Left lung (tissue), 10 donors: ENCODE data around the gene BBOX1. TPM values are rescaled to one million over a fixed set of nuclear protein-coding genes. Genes with fewer than 3 reads are reported as not detected.

ENCODE experiments used
- ATAC-seq: fragments of 200-7000 bp; cut with Tn5 transposase; one replicate; pipeline ENCODE4 v1.9.1; 2020; ENCODE audit warnings: moderate library complexity
- DNase-seq, 4 donors: peaks; one replicate each; pipeline ENCODE4 v3.0.0-alpha.2; 2013 to 2020
- H3K27ac ChIP-seq, 2 donors: fragments of 200-600 bp; sonication (generic) in 1 of 2; one replicate each; pipeline versions ENCODE4 v1.5.0 to v1.8.0; 2020 to 2021
- H3K27me3 ChIP-seq, 2 donors: fragments of 200-600 bp; sonication (generic) in 1 of 2; one replicate each; pipeline versions ENCODE4 v1.5.0 to v1.8.0; 2020 to 2021
- H3K36me3 ChIP-seq, 2 donors: fragments of 200-600 bp; sonication (generic) in 1 of 2; one replicate each; pipeline versions ENCODE4 v1.5.0 to v1.8.0; 2020 to 2021
- H3K4me1 ChIP-seq, 2 donors: fragments of 200-600 bp; one replicate each; pipeline ENCODE4 v1.8.0; 2021
- H3K4me3 ChIP-seq, 2 donors: fragments of 200-600 bp; sonication (generic) in 1 of 2; one replicate each; pipeline versions ENCODE4 v1.5.0 to v1.8.0; 2020 to 2021; ENCODE audit warnings: mild to moderate bottlenecking in 1 of 2
- H3K9me3 ChIP-seq, 2 donors: fragments of 200-600 bp; sonication (generic) in 1 of 2; one replicate each; pipeline versions ENCODE4 v1.5.0 to v1.8.0; 2020 to 2021
- CTCF ChIP-seq, 2 donors: fragments of 200-600 bp; sonication (generic) in 1 of 2; IDR thresholded peaks; one replicate each; pipeline versions ENCODE4 v1.5.0 to v1.8.0; 2021; ENCODE audit warnings: antibody characterized with exemption in 2 of 2
- intact Hi-C, 2 donors: fragments of 100-400 bp; cut with DNase I; formaldehyde crosslinking; loops; one replicate each; pipeline versions ENCODE4 v1.11.2 to v1.14.2; 2022
- polyA plus RNA-seq, 6 donors: library from polyadenylated mRNA; unstranded; fragments of 120-200 nt; gene quantifications; one replicate each; pipeline ENCODE4 v1.2.1, GENCODE V29; 2013; ENCODE audit not compliant: insufficient read length in 6 of 6
- total RNA-seq, 2 donors: library from RNA; stranded (reverse); fragmentation: NEBNext Ultra II Directional; extraction: Animal tissue kit (Norgen Biotek cat#: 25700); gene quantifications; one replicate each; pipeline ENCODE4 v1.2.1, GENCODE V29; 2021
- donor health status: DM: no; HTN: yes; CAD: no.
- donor health status: DM: no; HTN: no; CAD: no.

Gene BBOX1
- total and polyA plus RNA-seq, 8 donors: 0.11 to 0.64 (median 0.36) TPM; not detected in 2

- TF ChIP-seq CTCF (IDR thresholded peaks at IDR 0.05): no peak
- Histone ChIP-seq H3K4me3 (no peak overlapping the region), H3K27me3 (no peaks in the 10 kb centered on the region), H3K36me3 (no peaks in the 10 kb centered on the region), H3K4me1 (no peaks in the 10 kb centered on the region), H3K9me3 (no peaks in the 10 kb centered on the region), H3K27ac (no peak overlapping the region)
- no peak for ATAC-seq
- no peak for DNase-seq
- intact Hi-C loops: no loop called here
These were observed 78.8 kb downstream of the BBOX1 start for GRCh38 chr11:27119396-27119795.

- no peak for TF ChIP-seq CTCF (IDR thresholded peaks at IDR 0.05)
- ATAC-seq (no peak), DNase-seq (no peak)
- no peaks in the 10 kb centered on the region for H3K4me1 ChIP-seq
- no peaks in the 10 kb centered on the region for H3K9me3 ChIP-seq
- intact Hi-C loops: no loop called here
- no peak overlapping the region for H3K4me3 ChIP-seq
- H3K36me3 ChIP-seq: no peaks in the 10 kb centered on the region
- no peak overlapping the region for H3K27ac ChIP-seq
- H3K27me3 ChIP-seq: no peaks in the 10 kb centered on the region
These were observed 79.6 kb downstream of the BBOX1 start for GRCh38 chr11:27120211-27120610.

GRCh38 chr11:27122001-27122400 is 81.4 kb downstream of the BBOX1 start:
- intact Hi-C loops: no loop called here
- DNase-seq (no peak), ATAC-seq (no peak)
- no peak overlapping the region for H3K4me3 ChIP-seq
- no peaks in the 10 kb centered on the region for H3K27me3 ChIP-seq
- no peaks in the 10 kb centered on the region for H3K36me3 ChIP-seq
- H3K9me3 ChIP-seq: no peaks in the 10 kb centered on the region
- TF ChIP-seq CTCF (IDR thresholded peaks at IDR 0.05): no peak
- H3K4me1 ChIP-seq: no peaks in the 10 kb centered on the region
- no peak overlapping the region for H3K27ac ChIP-seq

GRCh38 chr11:27124514-27125264 is 84.1 kb downstream of the BBOX1 start:
- peaks cover 0 to 2% of the 10 kb centered on the region in 2 donors for H3K9me3 ChIP-seq
- no peak overlapping the region for H3K4me3 ChIP-seq
- DNase-seq (peak in 1 of 4 donors; percentile 35), ATAC-seq (no peak)
- no peaks in the 10 kb centered on the region for H3K4me1 ChIP-seq
- intact Hi-C loops: no loop called here
- H3K27me3 ChIP-seq: no peaks in the 10 kb centered on the region
- no peak for TF ChIP-seq CTCF (IDR thresholded peaks at IDR 0.05)
- no peak overlapping the region for H3K27ac ChIP-seq
- H3K36me3 ChIP-seq: no peaks in the 10 kb centered on the region

GRCh38 chr11:27129686-27130085 is 89.1 kb downstream of the BBOX1 start:
- no peak overlapping the region for H3K27ac ChIP-seq
- no peak for DNase-seq
- intact Hi-C loops: no loop called here

More at GRCh38 chr11:27129686-27130085, 89.1 kb downstream of the BBOX1 start:
- Histone ChIP-seq H3K27me3 (no peaks in the 10 kb centered on the region), H3K9me3 (peaks cover 0 to 2% of the 10 kb centered on the region in 2 donors), H3K36me3 (no peaks in the 10 kb centered on the region), H3K4me3 (no peak overlapping the region), H3K4me1 (no peaks in the 10 kb centered on the region)
- ATAC-seq: no peak
- no peak for TF ChIP-seq CTCF (IDR thresholded peaks at IDR 0.05)
